HT-29 (cell line): ENCODE results near the gene TRPM3. TPM values are rescaled to one million over a fixed set of nuclear protein-coding genes. Genes with fewer than 3 reads are reported as not detected.
"Not testable (repeated sequence)": the region's sequence is repeated elsewhere in the genome, so short reads cannot be mapped to it uniquely, and the experiment has no call there.

Experiments
- DNase-seq: peaks from one replicate; pipeline ENCODE4 v3.0.0-alpha.2; 2015; ENCODE audit warnings: low spot score
- total RNA-seq: library from RNA; depleted of rRNA; stranded (reverse); fragments of >200 nt; shearing (Covaris generic); gene quantifications from 2 replicates; pipeline ENCODE4 v1.2.3, GENCODE V29; 2014

TRPM3 gene
- total RNA-seq, 1 experiment from 2014 or later: not detected

DNA sequence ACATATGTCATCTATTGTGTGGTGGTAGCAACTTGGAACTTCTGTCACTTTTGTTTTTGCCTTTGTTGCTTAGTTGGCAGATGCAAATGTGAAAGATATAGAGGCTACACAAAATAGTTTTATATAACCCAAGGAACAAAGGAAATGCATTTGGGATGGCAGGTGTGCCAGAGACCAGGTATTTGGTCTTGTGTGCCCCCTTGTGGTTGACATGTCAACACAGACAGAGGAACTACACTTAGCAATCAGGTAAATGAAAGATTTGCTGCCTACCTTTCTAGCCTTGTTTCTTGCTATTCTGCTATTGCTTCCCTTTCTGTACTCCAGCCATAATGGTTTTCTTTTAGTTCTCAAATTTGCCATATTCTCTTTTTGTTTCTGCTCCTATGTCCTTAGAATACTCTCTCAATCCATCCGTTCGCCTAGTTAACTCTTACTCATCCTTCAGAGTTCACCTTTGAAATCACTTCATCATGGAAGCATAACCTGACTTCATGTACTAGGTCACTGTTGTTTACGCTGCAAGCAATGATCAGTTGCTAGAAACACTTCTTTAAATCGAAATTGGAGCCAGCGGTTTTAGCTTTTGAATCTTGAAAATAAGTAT is 119.5 kb downstream of the TRPM3 start:
- peak; percentile 62 for DNase-seq

DNA sequence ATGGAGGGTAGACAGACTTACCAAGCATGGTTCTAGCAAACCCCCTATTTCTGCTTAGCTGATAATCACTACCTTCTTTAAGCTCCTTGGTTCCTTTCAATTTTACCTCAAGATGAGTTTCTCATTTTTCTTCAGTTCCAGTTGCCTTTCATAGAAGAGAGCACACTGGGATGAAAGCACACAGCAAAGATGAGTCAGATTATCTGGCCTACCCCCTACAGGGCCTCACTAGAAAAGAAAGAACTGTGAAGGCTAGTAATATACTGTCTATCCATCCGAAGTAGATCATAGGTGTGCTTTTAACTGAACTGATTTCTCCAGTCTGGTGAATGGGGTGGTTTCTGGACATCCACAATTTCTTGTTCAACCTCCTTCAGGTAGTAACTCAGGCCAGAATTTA is 122.5 kb downstream of the TRPM3 start:
- DNase-seq: no peak

DNA sequence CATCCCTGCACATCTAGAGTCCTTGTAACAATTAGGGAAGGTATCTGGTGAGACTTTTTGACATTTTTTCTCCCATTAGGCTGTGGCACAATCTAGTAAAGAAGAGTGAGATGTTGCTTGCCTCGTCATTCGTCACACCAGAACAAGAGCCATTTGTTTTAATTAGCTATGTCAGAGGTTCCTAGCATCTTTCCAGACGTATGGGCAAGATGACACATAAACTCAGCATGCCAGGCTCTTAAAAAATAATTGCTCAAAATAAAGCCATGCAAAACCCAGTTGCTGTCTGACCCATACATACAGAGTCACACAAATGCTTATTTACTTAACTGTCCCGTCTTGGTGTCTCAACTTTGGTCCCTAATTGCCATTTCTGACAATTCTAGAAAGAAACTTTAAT is 125.9 kb downstream of the TRPM3 start:
- no peak for DNase-seq

DNA sequence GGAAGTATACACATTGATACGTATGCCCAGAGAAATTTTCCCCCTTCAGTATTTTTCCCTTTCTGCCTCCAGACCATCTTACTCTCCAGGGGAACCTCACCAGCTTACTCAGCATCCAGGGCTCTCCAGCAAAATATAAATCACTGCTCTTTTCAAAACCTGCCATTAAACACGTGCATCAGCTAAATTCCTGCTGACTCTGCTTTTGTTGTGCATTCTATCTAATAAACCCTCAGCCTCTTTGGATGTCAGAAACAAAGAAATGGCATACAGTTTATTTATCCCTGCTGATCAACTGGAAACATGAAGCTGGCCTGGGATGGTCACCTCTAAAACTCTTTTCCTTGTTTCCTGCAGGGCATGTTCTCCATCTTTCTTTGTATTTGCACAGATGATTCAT is 126.8 kb downstream of the TRPM3 start:
- no peak for DNase-seq

DNA sequence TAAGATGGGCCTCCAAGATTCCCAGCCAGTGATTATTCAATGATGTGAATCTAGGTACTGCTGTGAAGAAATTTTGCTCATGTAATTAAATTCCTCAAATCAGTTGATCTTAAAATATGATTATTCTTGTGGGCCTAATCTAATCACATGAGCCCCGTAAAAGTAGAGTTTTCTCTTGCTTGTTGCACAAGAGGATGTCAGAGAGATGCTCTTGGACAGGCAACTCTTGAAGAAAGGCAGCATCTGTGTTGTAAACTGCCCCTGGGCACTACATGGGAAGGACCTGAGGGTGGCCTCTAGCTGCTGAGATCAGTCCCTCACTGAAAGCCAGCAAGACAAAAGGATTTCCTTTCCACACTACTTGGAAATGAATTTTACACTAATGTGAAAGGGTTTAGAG is 132.9 kb downstream of the TRPM3 start:
- no peak for DNase-seq

DNA sequence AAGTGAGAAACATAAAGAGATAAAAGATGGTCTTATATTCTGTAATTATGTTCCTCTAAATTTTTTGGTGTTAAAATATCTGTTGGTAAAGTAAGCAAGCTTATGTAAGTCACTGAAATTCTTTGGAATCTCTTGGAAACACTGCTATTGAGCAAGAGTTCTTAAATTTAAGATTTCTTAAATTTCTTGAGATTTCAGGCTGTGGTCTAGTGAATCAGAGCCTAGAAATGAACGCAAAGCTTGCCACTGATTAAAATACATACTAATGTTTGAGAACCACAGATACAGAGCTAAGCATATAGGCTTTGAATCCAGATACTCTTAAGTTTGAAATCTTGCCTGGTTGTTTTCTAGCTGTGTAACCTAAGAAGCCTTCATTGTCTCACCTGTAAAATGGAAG is 133.4 kb downstream of the TRPM3 start:
- no peak for DNase-seq

DNA sequence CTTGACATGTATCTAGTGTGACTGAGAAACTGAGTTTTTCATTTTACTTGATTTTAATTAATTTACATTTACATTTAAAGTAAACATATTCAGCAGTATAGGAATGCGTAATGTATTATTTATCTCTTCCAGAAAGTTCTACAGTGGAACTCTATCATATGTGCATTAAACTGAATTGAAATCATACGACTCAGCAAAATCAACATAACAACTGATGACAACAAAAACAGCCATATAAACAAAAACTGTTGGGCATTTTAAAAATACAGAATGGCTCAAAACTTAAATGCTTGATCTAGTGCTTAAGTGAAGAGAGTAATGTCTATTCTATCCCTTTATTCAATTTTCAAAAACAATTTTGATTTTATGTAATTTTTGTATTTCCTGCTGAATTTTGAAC is 134.4 kb downstream of the TRPM3 start:
- no peak for DNase-seq

DNA sequence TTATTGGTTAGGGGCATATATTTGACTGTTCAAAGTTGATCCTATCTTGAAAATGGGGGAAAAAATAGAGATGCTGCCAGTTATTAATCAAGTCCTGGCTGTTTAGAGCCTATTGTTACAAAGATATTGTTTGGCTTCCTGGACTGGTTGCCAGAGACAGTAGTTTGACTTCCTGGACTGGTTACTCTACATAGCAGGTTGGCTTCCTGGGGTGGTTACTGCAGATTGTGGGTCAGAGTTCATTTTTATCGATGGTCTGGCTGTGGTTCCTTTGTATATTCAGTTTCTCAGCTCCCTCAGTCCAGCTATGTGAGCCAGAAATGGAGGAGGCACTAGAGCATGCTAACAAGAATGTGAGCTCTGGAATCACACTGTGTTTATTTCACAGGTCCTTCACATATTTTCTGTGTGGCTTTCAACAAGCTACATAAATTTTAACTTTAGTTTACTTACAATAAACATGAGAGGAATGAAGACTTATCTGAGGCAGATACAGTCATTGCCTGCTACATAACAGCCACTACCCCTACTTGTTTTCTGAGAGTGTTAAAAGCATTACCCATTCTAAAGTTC is 137.6 kb downstream of the TRPM3 start:
- no peak for DNase-seq

DNA sequence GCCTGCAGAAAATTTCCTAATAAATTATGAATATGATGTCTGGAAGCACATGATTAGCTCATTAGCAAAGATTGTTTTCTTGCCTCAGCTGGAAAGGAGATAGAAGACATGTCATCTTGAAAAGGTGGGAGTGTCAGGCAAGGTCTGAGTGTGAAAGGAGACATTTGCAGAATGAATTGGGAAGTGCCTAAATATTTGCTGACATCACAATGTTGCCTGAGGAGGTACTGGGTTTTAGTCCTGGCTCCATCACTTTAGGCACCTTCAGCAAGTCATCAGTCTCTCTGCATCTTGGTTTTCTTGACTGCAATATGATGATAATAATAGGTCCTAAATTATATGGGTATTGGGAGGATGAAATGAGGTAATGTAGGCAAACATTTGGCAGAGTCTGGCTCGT is 140.1 kb downstream of the TRPM3 start:
- DNase-seq: no peak

DNA sequence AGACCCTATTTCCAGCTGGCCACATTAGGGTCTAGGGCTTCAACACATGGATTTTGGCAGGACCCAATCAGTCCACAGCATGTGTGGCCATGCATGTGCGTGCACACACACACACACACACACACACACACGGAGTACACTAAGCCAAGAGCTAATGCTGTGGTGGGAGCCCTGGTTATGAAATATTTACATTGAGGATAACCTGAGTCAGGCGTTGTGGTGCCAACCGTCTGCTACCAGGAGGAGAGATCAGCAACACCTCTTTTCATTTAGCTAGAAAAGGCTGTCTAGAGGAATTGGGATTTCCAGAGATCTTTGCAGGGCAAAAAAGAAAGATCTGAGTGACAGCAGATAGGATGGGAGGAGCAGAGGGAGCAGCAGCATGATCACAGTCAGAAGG is 141.5 kb downstream of the TRPM3 start:
- no peak for DNase-seq

DNA sequence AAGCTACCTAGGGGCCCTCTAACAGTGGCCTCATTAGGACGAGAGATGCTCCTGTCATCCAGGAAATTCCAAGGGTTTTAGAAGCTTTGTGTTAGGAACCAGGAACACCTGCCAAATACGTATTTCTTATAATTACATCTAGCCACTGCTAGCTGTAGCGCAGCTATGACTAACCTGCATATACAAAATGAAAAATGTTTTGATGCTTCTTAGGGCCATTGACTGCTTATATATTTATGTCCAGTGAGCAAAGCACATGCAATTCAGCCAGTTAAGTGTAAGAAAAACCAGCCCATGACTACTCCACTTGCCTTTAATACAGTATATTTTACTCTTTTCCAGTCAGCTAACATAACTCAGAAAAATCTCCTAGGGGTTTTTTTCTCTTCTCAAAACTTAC is 143.3 kb downstream of the TRPM3 start:
- DNase-seq: no peak

DNA sequence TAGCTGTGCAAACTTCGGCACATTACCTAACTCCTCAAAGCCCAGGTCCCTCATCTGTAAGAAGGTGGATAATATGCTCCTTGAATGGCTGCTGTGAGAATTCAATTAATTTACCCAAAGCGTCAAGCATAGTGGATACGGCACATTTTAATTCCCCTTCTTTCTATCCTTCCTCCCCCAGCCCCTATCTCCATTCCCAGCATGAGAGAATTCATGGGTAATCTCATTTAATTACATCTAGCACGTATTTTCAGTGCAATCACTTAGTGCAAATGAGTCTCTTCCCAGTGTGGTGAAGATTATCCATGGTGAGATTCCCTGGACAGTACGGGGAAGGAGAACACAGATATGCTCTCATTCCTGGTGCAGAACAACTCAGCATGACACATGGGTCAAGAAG is 145.6 kb downstream of the TRPM3 start:
- no peak for DNase-seq

DNA sequence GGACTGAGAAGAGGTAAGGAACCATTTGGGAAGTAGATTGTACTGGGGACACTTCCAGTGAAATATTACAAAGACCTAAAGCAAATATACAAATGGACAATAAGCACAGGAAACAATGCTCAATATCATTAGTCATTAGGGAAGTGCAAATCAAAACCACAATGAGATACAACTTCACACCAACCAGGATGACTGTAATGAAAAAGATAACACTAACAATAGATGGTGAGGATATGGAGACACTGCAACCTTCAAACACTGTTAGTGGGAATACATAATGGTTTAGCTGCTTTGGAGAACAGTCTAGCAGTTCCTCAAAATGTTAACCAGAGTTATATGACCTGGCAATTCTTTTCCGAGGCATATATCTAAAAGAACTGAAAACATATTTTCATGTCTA is 149.7 kb downstream of the TRPM3 start:
- no peak for DNase-seq

DNA sequence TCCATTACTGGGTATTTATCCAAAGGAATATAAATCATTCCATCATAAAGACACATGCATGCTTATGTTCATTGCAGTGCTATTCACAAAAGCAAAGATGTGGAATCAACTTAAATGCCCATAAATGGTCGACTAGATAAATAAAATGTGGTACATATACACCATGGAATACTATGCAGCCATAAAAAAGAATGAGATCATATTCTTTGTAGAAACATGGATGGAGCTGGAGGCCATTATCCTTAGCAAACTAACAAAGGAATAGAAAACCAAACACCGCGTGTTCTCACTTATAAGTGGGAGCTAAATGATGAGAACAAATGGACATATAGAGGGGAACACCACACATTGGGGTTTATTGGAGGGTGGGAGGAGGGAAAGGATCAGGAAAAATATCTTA is 155.0 kb downstream of the TRPM3 start:
- not testable (repeated sequence) for DNase-seq

DNA sequence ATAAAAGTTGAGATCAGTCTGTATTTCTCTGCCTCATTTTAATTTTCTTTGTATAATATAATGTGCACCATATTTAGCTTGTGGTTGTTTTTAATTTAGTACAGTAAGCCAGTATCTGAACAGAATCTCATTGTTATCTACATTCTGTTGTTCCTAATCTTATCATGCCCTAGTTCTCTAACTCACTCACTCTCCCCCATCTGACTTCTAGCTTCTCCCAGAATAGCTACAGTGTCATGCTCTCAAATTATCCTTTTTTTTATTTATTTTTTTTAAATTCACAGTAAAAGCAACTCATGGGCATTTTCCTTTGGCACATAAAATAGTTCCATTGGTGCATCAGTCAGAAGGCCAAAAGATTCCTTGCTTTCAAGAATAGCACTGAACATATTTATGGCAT is 156.6 kb downstream of the TRPM3 start:
- no peak for DNase-seq

DNA sequence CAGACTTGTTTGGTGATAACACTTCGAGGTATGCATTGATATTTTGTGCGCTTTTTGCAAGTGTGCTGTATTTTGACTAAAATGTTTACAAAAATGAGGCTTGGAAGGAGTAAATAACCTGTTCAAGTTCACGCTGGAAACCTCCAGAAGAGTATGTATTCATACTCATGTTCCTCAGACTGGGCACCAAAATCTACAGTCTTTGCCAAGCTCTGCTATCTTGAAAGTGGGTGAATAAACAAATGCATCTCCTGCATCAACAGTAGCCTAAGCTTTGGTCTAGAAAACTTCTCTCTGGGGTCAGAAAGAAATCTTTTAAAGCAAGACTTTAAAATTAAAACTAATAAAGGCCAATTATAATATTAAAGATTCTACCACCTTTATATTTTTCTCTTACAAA is 157.9 kb downstream of the TRPM3 start:
- no peak for DNase-seq

DNA sequence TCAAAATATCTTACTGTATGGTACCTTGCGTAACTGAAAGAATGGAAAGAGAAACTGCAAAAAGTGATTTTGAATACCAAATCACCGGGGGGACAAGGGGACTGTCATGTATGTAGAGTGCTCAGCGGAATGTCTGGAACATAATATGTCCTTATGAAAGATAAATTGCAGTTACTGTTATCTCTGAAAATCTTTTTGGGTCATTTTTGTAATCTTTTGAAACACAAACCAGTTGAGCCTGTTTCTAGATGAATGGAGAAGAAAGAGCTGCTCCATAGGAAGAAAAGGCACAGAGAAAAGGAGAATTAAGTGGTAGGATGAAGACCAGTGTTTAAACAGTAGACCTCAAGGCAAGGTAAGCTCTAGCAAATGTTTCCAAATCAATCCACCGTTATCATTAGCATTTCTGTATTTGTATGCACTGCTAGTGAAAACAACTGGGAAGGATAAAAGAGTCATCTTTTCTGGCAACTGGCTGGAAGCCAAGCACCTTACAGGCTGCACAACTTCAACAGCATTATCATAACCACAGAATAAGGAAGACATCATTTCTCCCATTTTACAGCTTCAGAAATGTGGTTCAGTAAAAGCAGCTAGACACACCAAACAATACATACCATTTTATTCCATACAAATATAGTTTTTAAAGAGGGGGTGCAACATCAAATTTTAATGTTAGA is 158.5 kb downstream of the TRPM3 start:
- no peak for DNase-seq

DNA sequence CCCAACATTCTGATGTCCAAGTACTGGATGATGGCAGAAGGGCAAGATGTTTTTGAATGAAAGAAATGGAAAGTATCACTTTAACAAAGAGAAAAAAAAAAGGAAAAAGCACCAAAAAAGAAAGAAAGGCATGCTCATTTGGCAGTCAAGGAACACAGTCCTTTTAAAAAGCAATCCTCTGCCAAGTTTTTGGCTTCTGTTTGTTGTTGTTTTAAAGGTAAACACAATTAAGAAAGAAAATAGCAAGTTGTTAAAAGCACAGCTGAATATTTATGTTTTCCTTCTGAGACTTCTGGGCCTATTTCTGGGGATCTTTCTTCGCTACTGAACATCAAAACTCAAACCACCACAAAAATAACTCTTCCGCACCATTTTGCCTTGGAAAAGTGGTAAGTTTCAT is 162.1 kb downstream of the TRPM3 start:
- DNase-seq: no peak

DNA sequence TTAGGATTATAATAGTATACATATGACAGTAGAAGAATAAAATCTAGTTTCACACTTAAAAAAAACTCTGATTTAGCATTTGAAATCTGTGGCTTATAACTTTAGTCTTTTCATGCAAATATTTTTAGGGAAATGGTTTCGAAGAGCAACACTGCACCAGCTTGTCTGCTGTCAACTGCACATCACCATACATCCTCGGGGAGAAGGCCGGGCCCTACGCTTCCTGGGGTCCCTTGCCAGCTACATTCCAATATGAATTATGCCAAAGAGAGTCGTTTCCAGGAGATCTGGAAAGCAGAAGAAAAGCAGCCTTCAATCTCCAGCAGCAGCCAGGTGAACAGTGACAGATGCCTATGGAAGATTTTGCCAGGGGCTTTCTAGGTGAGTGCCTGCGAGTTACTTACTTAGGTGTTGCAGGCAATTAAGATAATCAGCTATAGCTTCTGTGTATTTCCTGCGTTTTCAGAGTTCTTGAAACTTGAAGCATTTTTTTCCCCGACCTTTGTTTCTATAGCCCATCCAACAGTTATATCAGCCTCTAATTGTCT is 166.8 kb downstream of the TRPM3 start:
- no peak for DNase-seq

DNA sequence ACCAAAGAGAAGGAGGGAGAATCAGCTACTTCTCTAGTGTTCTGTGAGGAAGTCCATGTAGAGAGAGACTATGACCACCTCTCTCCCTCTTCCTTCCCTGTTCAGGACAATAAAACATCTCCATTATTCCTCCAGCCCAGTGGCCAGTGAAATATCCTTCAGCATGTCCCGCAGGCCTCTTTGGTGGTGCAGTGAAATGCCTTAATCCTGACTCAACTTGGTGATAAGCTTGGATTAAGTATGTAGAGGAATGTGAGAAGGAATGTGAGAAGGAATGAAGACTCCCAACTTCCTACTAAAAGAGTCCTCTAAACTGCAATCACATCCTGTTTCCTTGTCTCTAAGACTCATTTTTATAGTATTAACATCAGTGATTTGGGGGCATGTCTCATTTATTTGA is 167.3 kb downstream of the TRPM3 start:
- peak; percentile 3 for DNase-seq

DNA sequence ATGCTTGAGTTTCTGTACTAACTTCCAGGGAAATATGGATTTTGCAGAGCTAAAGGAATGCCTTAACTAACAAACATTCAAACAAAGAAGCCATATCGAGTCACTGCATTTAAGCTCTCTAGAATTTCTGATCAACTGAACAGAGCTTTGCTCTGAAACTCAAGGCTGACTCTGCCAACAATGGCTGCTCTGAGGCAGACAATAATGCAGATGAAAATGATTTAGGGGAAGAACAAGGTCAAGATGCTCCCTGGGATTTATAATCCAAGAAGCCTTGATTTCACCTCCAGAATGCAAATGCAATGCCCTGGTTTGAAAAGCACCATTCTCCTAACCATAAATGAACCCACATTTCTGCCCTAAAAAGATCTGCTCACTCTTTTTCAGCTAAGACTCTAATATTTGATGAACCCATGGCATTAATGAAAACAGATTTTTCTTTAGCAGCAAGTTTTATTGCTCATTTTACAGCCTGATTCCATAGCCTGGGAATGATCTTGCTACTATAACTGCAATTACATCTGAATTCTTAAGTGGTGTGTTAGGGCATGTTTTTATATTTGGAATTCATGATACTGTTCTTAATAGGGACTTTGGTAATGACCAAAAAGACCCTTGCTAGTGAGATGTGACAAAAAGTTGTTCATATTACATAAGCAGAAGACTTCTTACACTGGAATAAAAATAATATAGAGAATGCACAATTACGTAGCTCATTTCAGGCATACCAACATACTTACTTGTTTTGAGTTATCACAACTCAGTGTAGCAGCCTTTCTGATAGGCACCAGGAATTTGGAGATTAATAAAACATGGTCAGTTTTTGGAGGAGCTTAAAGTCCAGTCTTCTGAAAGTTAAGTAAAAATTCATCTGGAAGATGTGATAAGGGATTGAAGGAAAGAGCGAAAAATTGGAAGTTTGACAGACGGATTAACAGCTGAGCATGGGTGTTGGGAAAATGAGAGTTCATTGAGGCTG is 169.4 kb downstream of the TRPM3 start:
- DNase-seq: no peak

DNA sequence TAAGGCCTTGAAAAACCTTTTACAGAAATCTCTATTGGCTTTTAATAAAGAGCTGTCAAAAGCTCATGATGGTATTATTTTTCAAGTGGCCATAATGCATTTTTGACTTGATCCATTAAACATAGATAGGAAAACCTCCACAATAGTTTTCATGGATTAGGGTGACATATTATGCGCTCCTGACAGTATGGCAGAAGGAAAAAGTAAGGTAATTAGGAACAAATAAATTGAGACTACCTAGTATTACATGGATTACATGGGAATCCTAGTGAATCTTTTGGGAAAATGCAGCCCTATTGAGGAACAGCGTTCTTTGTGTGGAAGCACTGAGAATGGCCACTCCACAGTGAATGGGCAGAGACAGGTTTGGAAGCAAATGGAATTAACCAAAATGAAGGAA is 171.2 kb downstream of the TRPM3 start:
- no peak for DNase-seq
